Measurements from ENCODE around the gene TBC1D4. TPM values are rescaled to one million over a fixed set of nuclear protein-coding genes. Genes with fewer than 3 reads are reported as not detected.
A peak's percentile ranks its signal among the peaks of the same experiment; 100 is the strongest.

The TBC1D4 gene
- total RNA-seq, 2 experiments from 2014 or later: 37.4 to 42.0 TPM

DNA sequence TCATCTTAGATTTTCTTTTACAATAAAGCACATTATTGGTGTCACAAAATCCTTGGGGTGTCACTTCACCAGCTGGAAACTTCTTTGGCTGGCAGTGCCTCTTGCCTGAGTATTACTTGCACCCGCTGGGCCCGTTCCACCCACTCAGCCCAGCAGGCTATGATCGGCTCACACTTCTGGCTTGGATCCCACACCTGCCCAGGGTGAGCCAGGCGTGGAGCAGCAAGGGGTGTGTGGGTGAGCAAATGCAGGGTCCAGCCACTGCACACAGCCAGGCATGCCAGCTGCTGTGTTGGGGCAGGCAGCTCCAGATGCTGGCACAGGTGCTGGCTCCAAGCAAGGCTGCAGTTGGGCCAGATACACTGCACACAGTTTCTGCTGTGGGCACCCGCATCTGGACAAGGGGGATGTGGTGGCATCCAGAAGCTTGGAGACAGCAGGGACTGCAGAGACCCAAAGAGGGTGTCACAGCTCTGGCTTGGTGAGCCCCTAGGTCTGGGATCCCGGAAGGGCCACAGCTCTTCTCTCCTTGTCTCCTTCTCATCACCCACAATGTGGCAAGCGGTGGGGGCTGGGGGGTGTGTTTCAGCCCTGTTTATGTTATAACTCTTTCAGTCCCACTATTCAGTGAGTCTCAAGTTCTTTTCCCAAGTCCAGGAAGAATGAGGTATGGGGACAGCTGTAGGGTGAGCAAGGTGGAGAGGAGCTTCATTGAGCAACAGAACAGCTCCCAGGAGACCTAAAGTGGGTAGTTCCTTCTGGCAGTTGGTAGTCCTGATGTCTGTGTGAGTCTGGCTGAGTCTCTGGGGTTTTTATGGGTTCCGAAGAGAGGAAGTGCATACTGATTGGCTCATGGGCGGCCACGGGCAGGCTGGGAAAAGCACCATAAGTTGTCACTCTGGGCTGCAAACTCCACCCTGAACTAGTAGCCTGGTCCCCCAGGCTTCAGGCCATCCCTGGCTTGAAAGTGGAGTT lies 25.3 kb upstream of the TBC1D4 start:
- TF ChIP-seq, protein P1, sequence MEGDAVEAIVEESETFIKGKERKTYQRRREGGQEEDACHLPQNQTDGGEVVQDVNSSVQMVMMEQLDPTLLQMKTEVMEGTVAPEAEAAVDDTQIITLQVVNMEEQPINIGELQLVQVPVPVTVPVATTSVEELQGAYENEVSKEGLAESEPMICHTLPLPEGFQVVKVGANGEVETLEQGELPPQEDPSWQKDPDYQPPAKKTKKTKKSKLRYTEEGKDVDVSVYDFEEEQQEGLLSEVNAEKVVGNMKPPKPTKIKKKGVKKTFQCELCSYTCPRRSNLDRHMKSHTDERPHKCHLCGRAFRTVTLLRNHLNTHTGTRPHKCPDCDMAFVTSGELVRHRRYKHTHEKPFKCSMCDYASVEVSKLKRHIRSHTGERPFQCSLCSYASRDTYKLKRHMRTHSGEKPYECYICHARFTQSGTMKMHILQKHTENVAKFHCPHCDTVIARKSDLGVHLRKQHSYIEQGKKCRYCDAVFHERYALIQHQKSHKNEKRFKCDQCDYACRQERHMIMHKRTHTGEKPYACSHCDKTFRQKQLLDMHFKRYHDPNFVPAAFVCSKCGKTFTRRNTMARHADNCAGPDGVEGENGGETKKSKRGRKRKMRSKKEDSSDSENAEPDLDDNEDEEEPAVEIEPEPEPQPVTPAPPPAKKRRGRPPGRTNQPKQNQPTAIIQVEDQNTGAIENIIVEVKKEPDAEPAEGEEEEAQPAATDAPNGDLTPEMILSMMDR (IDR thresholded peaks at IDR 0.05): no peak
- CTCF ChIA-PET: no interaction called here

DNA sequence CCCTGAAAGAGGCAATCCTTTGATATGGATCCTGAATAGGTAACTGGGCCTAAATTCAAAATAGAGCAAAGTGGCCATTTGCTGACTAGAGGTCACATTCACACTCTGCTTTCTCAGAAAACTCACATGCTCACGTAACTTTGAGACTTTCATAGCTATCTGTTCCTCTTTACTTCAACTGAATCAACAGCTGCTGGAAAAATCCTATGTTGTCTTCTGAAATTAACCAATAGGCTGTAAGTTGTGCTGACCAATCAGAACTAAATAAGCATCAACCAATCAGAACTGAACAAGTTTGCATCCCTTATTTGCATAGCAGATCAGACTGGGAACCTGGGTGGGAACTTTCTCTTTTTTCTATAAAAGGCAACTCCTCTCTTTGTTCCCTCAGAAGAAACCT lies 24.0 kb upstream of the TBC1D4 start:
- DNase-seq (no peak), ATAC-seq (ENCODE audit: poor library complexity) (no peak)
- H3K36me3 ChIP-seq (ENCODE audit: insufficient read depth, low read length): no peaks in the 10 kb centered on the region
- no peaks in the 10 kb centered on the region for H3K9me3 ChIP-seq (ENCODE audit: control insufficient read depth in 1 of 2, insufficient read depth in 1 of 2, low read length in 2 of 2)
- POLR2A ChIA-PET: no interaction called here
- Mint-ChIP-seq H3K27me3 (no peaks in the 10 kb centered on the region), H3K4me1 (ENCODE audit: low read depth) (no peaks in the 10 kb centered on the region), H3K9me3 (no peaks in the 10 kb centered on the region), H3K36me3 (ENCODE audit: low read depth) (no peaks in the 10 kb centered on the region), H3K4me3 (no peak overlapping the region), H3K27ac (no peak overlapping the region)
- no peak overlapping the region for H3K27ac ChIP-seq (ENCODE audit: low read depth in 1 of 2, low read length in 2 of 2)
- no peaks in the 10 kb centered on the region for H3K27me3 ChIP-seq (ENCODE audit: control insufficient read depth in 1 of 2, insufficient read depth in 2 of 2, low read length in 2 of 2)
- no peak overlapping the region for H3K4me3 ChIP-seq (ENCODE audit: low read length)
- intact Hi-C loops (cut with DNase I, micrococcal nuclease): no loop called here
- TF ChIP-seq, protein P1 (IDR thresholded peaks at IDR 0.05): no peak
- no peaks in the 10 kb centered on the region for H3K4me1 ChIP-seq (ENCODE audit: insufficient read depth, low read length)
- CTCF ChIA-PET: no interaction called here

More for the DNA sequence above, 25.3 kb upstream of the TBC1D4 start:
- H3K27ac ChIP-seq (ENCODE audit: low read depth in 1 of 2, low read length in 2 of 2): no peak overlapping the region
- no peaks in the 10 kb centered on the region for H3K4me1 ChIP-seq (ENCODE audit: insufficient read depth, low read length)
- Mint-ChIP-seq H3K27ac (no peak overlapping the region), H3K36me3 (ENCODE audit: low read depth) (no peaks in the 10 kb centered on the region), H3K4me1 (ENCODE audit: low read depth) (no peaks in the 10 kb centered on the region), H3K9me3 (no peaks in the 10 kb centered on the region), H3K4me3 (no peak overlapping the region), H3K27me3 (no peaks in the 10 kb centered on the region)
- no peak overlapping the region for H3K4me3 ChIP-seq (ENCODE audit: low read length)
- H3K36me3 ChIP-seq (ENCODE audit: insufficient read depth, low read length): no peaks in the 10 kb centered on the region
- intact Hi-C loops (cut with DNase I, micrococcal nuclease): no loop called here
- no peaks in the 10 kb centered on the region for H3K9me3 ChIP-seq (ENCODE audit: control insufficient read depth in 1 of 2, insufficient read depth in 1 of 2, low read length in 2 of 2)
- peak in 2 of 14 experiments; percentile 25 for DNase-seq
- POLR2A ChIA-PET: no interaction called here
- no peaks in the 10 kb centered on the region for H3K27me3 ChIP-seq (ENCODE audit: control insufficient read depth in 1 of 2, insufficient read depth in 2 of 2, low read length in 2 of 2)
- no peak for ATAC-seq (ENCODE audit: poor library complexity)

DNA sequence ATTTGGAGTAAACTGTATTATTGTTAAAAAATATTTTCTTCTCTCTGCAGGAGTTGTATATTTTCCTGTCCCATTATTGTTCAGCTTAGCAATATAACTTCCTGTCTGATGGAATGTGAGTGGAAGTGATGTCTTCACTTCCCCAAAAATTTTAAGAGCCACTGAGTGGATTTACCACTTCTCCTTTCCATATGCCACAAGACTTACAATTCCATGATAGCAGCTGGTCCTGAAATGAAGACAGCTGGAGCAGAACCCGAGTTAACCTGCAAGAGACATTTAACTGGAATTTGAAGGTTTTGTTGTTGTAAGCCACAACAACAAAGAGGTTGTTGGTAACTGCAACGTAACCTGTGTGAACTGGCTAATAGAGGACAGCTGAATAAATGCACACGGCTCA lies 23.4 kb upstream of the TBC1D4 start:
- Histone ChIP-seq H3K27me3 (ENCODE audit: control insufficient read depth in 1 of 2, insufficient read depth in 2 of 2, low read length in 2 of 2) (no peaks in the 10 kb centered on the region), H3K9me3 (ENCODE audit: control insufficient read depth in 1 of 2, insufficient read depth in 1 of 2, low read length in 2 of 2) (no peaks in the 10 kb centered on the region), H3K4me1 (ENCODE audit: insufficient read depth, low read length) (no peaks in the 10 kb centered on the region), H3K4me3 (ENCODE audit: low read length) (no peak overlapping the region), H3K36me3 (ENCODE audit: insufficient read depth, low read length) (no peaks in the 10 kb centered on the region), H3K27ac (ENCODE audit: low read depth in 1 of 2, low read length in 2 of 2) (no peak overlapping the region)
- CTCF ChIA-PET: no interaction called here
- Mint-ChIP-seq H3K4me1 (ENCODE audit: low read depth) (no peaks in the 10 kb centered on the region), H3K9me3 (no peaks in the 10 kb centered on the region), H3K4me3 (no peak overlapping the region), H3K36me3 (ENCODE audit: low read depth) (no peaks in the 10 kb centered on the region), H3K27ac (no peak overlapping the region), H3K27me3 (no peaks in the 10 kb centered on the region)
- POLR2A ChIA-PET: no interaction called here
- DNase-seq (peak in 3 of 14 experiments; percentile 18 to 41 (median 28)), ATAC-seq (ENCODE audit: poor library complexity) (no peak)
- TF ChIP-seq, protein P1 (IDR thresholded peaks at IDR 0.05): no peak
- intact Hi-C loops (cut with DNase I, micrococcal nuclease): no loop called here

Measured in CD4-positive, alpha-beta T cell (primary cell).